H1 (cell line): Measurements from ENCODE around the gene ADAMTS8. TPM values are rescaled to one million over a fixed set of nuclear protein-coding genes. Genes with fewer than 3 reads are reported as not detected.

ENCODE experiments used
- CTCF ChIA-PET: fragments of 300-600 bp; sonication (Branson Sonifier 250); formaldehyde crosslinking; loops from one replicate; lab custom pipeline; 2021; ENCODE audit not compliant: partially characterized antibody; lab: Charles Lee
- POLR2A ChIA-PET: fragments of 300-600 bp; sonication (Branson Sonifier 250); formaldehyde crosslinking; loops from one replicate; lab custom pipeline; 2021; ENCODE audit warnings: inconsistent platforms; ENCODE audit not compliant: partially characterized antibody; lab: Charles Lee
- DNase-seq, 2 experiments: peaks; one replicate each; pipeline versions ENCODE4 v3.0.0 to v3.0.0-alpha.2; 2010 to 2022; ENCODE audit warnings: low spot score in 2 of 2, low read depth in 1 of 2, mixed read lengths in 1 of 2
- FAIRE-seq: peaks from 2 replicates; lab custom pipeline; 2011; peaks lifted over from hg19 to GRCh38; lab: Jason Lieb, UNC
- H2AFZ ChIP-seq: 2 replicates; pipeline ENCODE4 v1.8.1; 2012; ENCODE audit warnings: low read length, inconsistent platforms
- H2AK5ac ChIP-seq: 2 replicates; pipeline ENCODE4 v1.6.1; 2013; ENCODE audit warnings: low read depth, low read length
- H2BK120ac ChIP-seq: replicated peaks from 2 replicates; pipeline ENCODE3; 2013; ENCODE audit warnings: low read depth, low read length, inconsistent platforms
- H2BK12ac ChIP-seq: 2 replicates; pipeline ENCODE4 v1.6.1; 2013; ENCODE audit warnings: low read depth, low read length
- H2BK15ac ChIP-seq: 2 replicates; pipeline ENCODE4 v1.6.1; 2013; ENCODE audit warnings: low read length
- H2BK20ac ChIP-seq: 2 replicates; pipeline ENCODE4 v1.6.1; 2013; ENCODE audit warnings: low read length
- H2BK5ac ChIP-seq: 2 replicates; pipeline ENCODE4 v1.6.1; 2013; ENCODE audit warnings: low read depth, low read length
- H3K14ac ChIP-seq: 2 replicates; pipeline ENCODE4 v1.6.1; 2013; ENCODE audit warnings: inconsistent platforms; ENCODE audit not compliant: insufficient read length
- H3K18ac ChIP-seq: 2 replicates; pipeline ENCODE4 v1.6.1; 2013; ENCODE audit warnings: low read length; ENCODE audit errors: extremely low read depth
- H3K23ac ChIP-seq: 2 replicates; pipeline ENCODE4 v1.6.1; 2013; ENCODE audit warnings: inconsistent platforms; ENCODE audit not compliant: insufficient read length
- H3K23me2 ChIP-seq: 2 replicates; pipeline ENCODE4 v1.6.1; 2013; ENCODE audit warnings: low read depth, low read length
- H3K27ac ChIP-seq: 2 replicates; pipeline ENCODE4 v1.6.1; 2011; ENCODE audit warnings: low read depth, low read length, inconsistent platforms
- H3K27me3 ChIP-seq, 4 experiments: replicated peaks in 1 of 4; 1 replicate in 1 of 4; 2 replicates in 3 of 4; pipeline versions ENCODE4 v1.6.1 to v1.8.1; 2011 to 2013; ENCODE audit warnings: low read length in 3 of 4, mild to moderate bottlenecking in 3 of 4, inconsistent platforms in 2 of 4, mixed read lengths in 2 of 4, moderate library complexity in 1 of 4; ENCODE audit not compliant: control insufficient read depth in 3 of 4, insufficient read depth in 3 of 4; ENCODE audit errors: extremely low read depth in 1 of 4
- H3K36me3 ChIP-seq, 4 experiments: 2 replicates each; pipeline versions ENCODE4 v1.6.1 to v1.8.1; 2011 to 2013; ENCODE audit warnings: mild to moderate bottlenecking in 4 of 4, low read length in 3 of 4, moderate library complexity in 2 of 4, control low read depth in 1 of 4, inconsistent platforms in 1 of 4; ENCODE audit not compliant: insufficient read depth in 4 of 4, control insufficient read depth in 2 of 4
- H3K4ac ChIP-seq: replicated peaks from 2 replicates; pipeline ENCODE3; 2013; ENCODE audit warnings: low read length, low read depth, mixed read lengths, inconsistent platforms; ENCODE audit not compliant: insufficient read length
- H3K4me1 ChIP-seq, 4 experiments: replicated peaks in 1 of 4; 1 replicate in 1 of 4; 2 replicates in 3 of 4; pipeline versions ENCODE4 v1.6.1 to v1.8.1; 2011 to 2013; ENCODE audit warnings: low read length in 3 of 4, inconsistent platforms in 2 of 4, mixed read lengths in 1 of 4; ENCODE audit not compliant: insufficient read depth in 4 of 4, control insufficient read depth in 3 of 4
- H3K4me2 ChIP-seq, 2 experiments: 2 replicates each; pipeline versions ENCODE4 v1.6.1 to v1.8.1; 2011 to 2013; ENCODE audit warnings: low read depth in 2 of 2, low read length in 2 of 2, control low read depth in 1 of 2, inconsistent platforms in 1 of 2, mild to moderate bottlenecking in 1 of 2; ENCODE audit not compliant: insufficient read depth in 1 of 2
- H3K4me3 ChIP-seq, 4 experiments: fragments of 200-600, 300-600 bp in 1 of 4; sonication (generic), shearing (Covaris generic), sonication (Bioruptor Twin) in 1 of 4; 2 replicates each; pipeline versions ENCODE4 v1.5.1 to v1.8.1; 2011 to 2016; ENCODE audit warnings: low read length in 4 of 4, low read depth in 3 of 4, control low read depth in 2 of 4, inconsistent platforms in 2 of 4, mild to moderate bottlenecking in 2 of 4, mixed read lengths in 1 of 4, moderate library complexity in 1 of 4; ENCODE audit not compliant: insufficient read depth in 2 of 4; ENCODE audit errors: extremely low read depth in 1 of 4
- H3K56ac ChIP-seq: replicated peaks from 2 replicates; pipeline ENCODE3; 2013; ENCODE audit warnings: low read depth, mild to moderate bottlenecking, mixed read lengths, low read length, inconsistent platforms; ENCODE audit not compliant: insufficient read length
- H3K79me1 ChIP-seq: 2 replicates; pipeline ENCODE4 v1.6.1; 2013; ENCODE audit warnings: low read depth, low read length, control low read depth
- H3K79me2 ChIP-seq, 2 experiments: 2 replicates each; pipeline versions ENCODE4 v1.6.1 to v1.8.1; 2012 to 2013; ENCODE audit warnings: low read length in 2 of 2, mild to moderate bottlenecking in 2 of 2, inconsistent platforms in 1 of 2; ENCODE audit not compliant: insufficient read depth in 2 of 2, control insufficient read depth in 1 of 2
- H3K9ac ChIP-seq, 4 experiments: replicated peaks in 1 of 4; 1 replicate in 1 of 4; 2 replicates in 3 of 4; pipeline versions ENCODE4 v1.6.1 to v1.8.1; 2011 to 2013; ENCODE audit warnings: low read depth in 3 of 4, low read length in 3 of 4, control low read depth in 2 of 4, mild to moderate bottlenecking in 2 of 4, moderate library complexity in 2 of 4, inconsistent platforms in 1 of 4; ENCODE audit errors: extremely low read depth in 1 of 4
- H3K9me3 ChIP-seq, 2 experiments: 2 replicates each; pipeline versions ENCODE4 v1.6.1 to v1.8.1; 2012 to 2013; ENCODE audit warnings: mild to moderate bottlenecking in 2 of 2, moderate library complexity in 2 of 2, control low read depth in 1 of 2, inconsistent platforms in 1 of 2, low read depth in 1 of 2, low read length in 1 of 2, mixed read lengths in 1 of 2; ENCODE audit not compliant: insufficient read depth in 2 of 2
- H4K20me1 ChIP-seq, 2 experiments: replicated peaks in 1 of 2; 2 replicates each; pipeline versions ENCODE3 to v1.8.1; 2011 to 2013; ENCODE audit warnings: inconsistent platforms in 2 of 2, low read length in 2 of 2, mild to moderate bottlenecking in 1 of 2; ENCODE audit not compliant: insufficient read depth in 2 of 2, control insufficient read depth in 1 of 2
- H4K5ac ChIP-seq: 2 replicates; pipeline ENCODE4 v1.6.1; 2013; ENCODE audit warnings: low read length, low read depth, mixed read lengths, inconsistent platforms; ENCODE audit not compliant: insufficient read length
- H4K8ac ChIP-seq: 2 replicates; pipeline ENCODE4 v1.8.0; 2013; ENCODE audit warnings: mild to moderate bottlenecking, moderate library complexity, low read length, inconsistent platforms; ENCODE audit not compliant: insufficient read depth; ENCODE audit errors: extremely low read depth
- H4K91ac ChIP-seq: replicated peaks from 2 replicates; pipeline ENCODE3; 2013; ENCODE audit warnings: low read length, mixed read lengths, inconsistent platforms; ENCODE audit not compliant: insufficient read length
- CBX5 ChIP-seq: fragments of 300-800, 300-1000 bp; sonication (generic); IDR thresholded peaks from 2 replicates; pipeline ENCODE4 v1.7.1; 2016; ENCODE audit warnings: antibody characterized with exemption, low read length, low read depth
- EGR1 ChIP-seq: IDR thresholded peaks from 2 replicates; pipeline ENCODE4 v1.6.1; 2011; ENCODE audit warnings: low read depth, low read length, borderline replicate concordance
- MAFK ChIP-seq: IDR thresholded peaks from 2 replicates; pipeline ENCODE4 v1.6.1; 2012; ENCODE audit warnings: low read depth, mild to moderate bottlenecking, improper control_type of control experiment, low read length
- PHF8 ChIP-seq: fragments of 200-600 bp; sonication (generic); conservative IDR thresholded peaks from 2 replicates; pipeline ENCODE4 v1.7.1; 2012; ENCODE audit warnings: low read depth, mild to moderate bottlenecking, inconsistent platforms, low read length, moderate library complexity
- RAD21 ChIP-seq, 2 experiments: IDR thresholded peaks in 1 of 2; conservative IDR thresholded peaks in 1 of 2; 2 replicates each; pipeline ENCODE4 v1.6.1; 2011; ENCODE audit warnings: low read depth in 2 of 2, low read length in 2 of 2, improper control_type of control experiment in 1 of 2, inconsistent platforms in 1 of 2, mild to moderate bottlenecking in 1 of 2, moderate library complexity in 1 of 2
- RNF2 ChIP-seq: fragments of 200-900, 300-1000 bp; sonication (generic); IDR thresholded peaks from 2 replicates; pipeline ENCODE4 v1.7.1; 2016; ENCODE audit warnings: borderline replicate concordance, low read depth, mild to moderate bottlenecking, antibody characterized with exemption, low read length; ENCODE audit not compliant: poor library complexity, severe bottlenecking; ENCODE audit errors: missing control alignments
- SP2 ChIP-seq: IDR thresholded peaks from 2 replicates; pipeline ENCODE4 v1.6.1; 2012; ENCODE audit warnings: mild to moderate bottlenecking, low read length, inconsistent platforms
- SRF ChIP-seq: IDR thresholded peaks from 2 replicates; pipeline ENCODE4 v1.6.1; 2011; ENCODE audit warnings: mild to moderate bottlenecking, low read depth, low read length, moderate library complexity
- SUZ12 ChIP-seq: fragments of 200-600 bp; sonication (generic); IDR thresholded peaks from 2 replicates; pipeline ENCODE4 v1.6.1; 2012; ENCODE audit warnings: mild to moderate bottlenecking, inconsistent platforms, low read length, moderate library complexity, mixed read lengths
- WGBS, 2 experiments: shearing (Covaris generic) in 1 of 2; methylation state at CpG; one replicate each; pipeline versions ENCODE4 v1.1.6 to v1.1.7; 2013 to 2015; ENCODE audit warnings: low lambda C conversion rate in 2 of 2, mixed read lengths in 2 of 2, inconsistent platforms in 1 of 2, low coverage in 1 of 2, missing lambda C conversion rate in 1 of 2; ENCODE audit not compliant: insufficient replicate concordance in 2 of 2, insufficient coverage in 1 of 2, insufficient read length in 1 of 2; ENCODE audit errors: extremely low coverage in 1 of 2, missing lambda C conversion rate in 1 of 2; 5-methylcytosine and 5-hydroxymethylcytosine counted together
- polyA plus RNA-seq, 7 experiments: library from polyadenylated mRNA; depleted of rRNA in 3 of 7; stranded (reverse) in 5 of 7; unstranded in 2 of 7; fragments of >200 nt in 5 of 7; fragments of 200-250 nt in 2 of 7; gene quantifications; 1 replicate in 5 of 7; 2 replicates in 1 of 7; 4 replicates in 1 of 7; pipeline versions ENCODE4 v1.2.1 to v1.2.3, GENCODE V29; 2011 to 2013; ENCODE audit warnings: missing spikeins in 2 of 7, mixed read lengths in 2 of 7
- total RNA-seq: library from RNA; stranded (reverse); fragmentation: NEBNext Ultra II Directional; extraction: Animal tissue kit (Norgen Biotek cat#: 25700); gene quantifications from 2 replicates; pipeline ENCODE4 v1.2.1, GENCODE V29; 2021

Gene ADAMTS8
- total and polyA plus RNA-seq, 2 of the 8 experiments (the other 6 are each of a cell fraction or from before 2014, with no cell fraction given): 9.3 to 16.6 TPM

DNA sequence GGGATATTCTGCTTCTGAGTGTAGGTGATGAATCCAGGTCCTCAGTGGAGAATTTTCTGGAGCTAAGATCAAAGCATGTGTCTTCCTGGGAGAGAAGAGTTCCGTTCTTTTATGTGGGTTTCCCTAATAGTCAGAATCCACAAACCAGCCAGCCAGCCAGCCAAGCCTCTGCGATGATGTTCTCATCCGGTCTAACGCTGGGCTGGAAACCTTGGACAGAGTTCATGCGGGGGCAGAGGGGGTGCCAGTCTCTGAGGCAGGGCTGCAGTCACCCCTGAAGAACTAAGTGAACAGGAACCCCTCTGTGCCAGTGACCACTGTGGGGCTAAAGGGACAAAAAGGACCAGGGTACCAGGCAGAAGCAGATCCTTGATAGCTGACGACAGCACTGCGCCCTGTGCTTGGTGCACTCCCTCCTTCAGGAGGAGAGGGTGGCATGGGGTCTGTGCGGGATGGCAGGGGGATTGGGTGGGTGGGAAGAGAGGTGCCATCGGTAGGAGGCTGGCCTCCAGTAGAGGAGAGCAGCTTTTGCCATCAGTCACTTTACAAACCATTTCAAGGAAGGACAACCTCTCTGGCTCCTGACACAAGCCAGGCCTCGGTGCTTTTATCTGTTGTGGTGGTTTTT lies 47.1 kb upstream of the ADAMTS8 start:
- no peak for TF ChIP-seq SP2
- no peak for TF ChIP-seq RAD21 (IDR thresholded peaks at IDR 0.05 in 1 of 2, conservative IDR thresholded peaks at IDR 0.05 in 1 of 2; ENCODE audit: low read depth in 2 of 2, low read length in 2 of 2)
- TF ChIP-seq SRF: no peak
- TF ChIP-seq PHF8: no peak
- no peak for TF ChIP-seq EGR1
- no peak for TF ChIP-seq MAFK
- no peak for TF ChIP-seq RNF2
- TF ChIP-seq CBX5: no peak
- TF ChIP-seq SUZ12: no peak
- no peak overlapping the region for H3K4ac ChIP-seq
- no peak overlapping the region for H2BK120ac ChIP-seq
- CTCF ChIA-PET: interaction anchor here (0.7 to 2.0 kb wide), 3 partner anchors 14 to 41 kb away, joined by 3 to 8 read pairs (median 3); no protein-coding TSS in a partner anchor
- no peak overlapping the region for H3K56ac ChIP-seq
- H2BK12ac ChIP-seq: no peak overlapping the region
- POLR2A ChIA-PET: interaction anchor here (1.3 kb wide), 1 partner anchor 15 kb away, joined by 3 read pairs; no protein-coding TSS in a partner anchor
- H3K9me3 ChIP-seq: no peaks in the 10 kb centered on the region
- H3K4me1 ChIP-seq: peaks cover 0 to 2% (median 0%) of the 10 kb centered on the region in 4 experiments; a peak in 1 of 7 replicates
- no peak overlapping the region for H4K91ac ChIP-seq
- H3K14ac ChIP-seq: no peak overlapping the region
- H2BK15ac ChIP-seq: no peak overlapping the region
- H3K36me3 ChIP-seq: no peaks in the 10 kb centered on the region
- no peaks in the 10 kb centered on the region for H3K27me3 ChIP-seq
- DNase-seq (peak in 1 of 2 experiments; percentile 28), FAIRE-seq (no peak)
- peaks cover 0 to 1% of the 10 kb centered on the region in 2 experiments for H4K20me1 ChIP-seq
- no peak overlapping the region for H3K4me2 ChIP-seq
- H3K79me2 ChIP-seq: no peaks in the 10 kb centered on the region
- no peak overlapping the region for H3K27ac ChIP-seq
- H4K5ac ChIP-seq: no peak overlapping the region
- H2AK5ac ChIP-seq: no peak overlapping the region
- H3K23ac ChIP-seq: no peak overlapping the region
- no peak overlapping the region for H3K18ac ChIP-seq
- no peak overlapping the region for H3K9ac ChIP-seq
- no peak overlapping the region for H2BK20ac ChIP-seq
- H2BK5ac ChIP-seq: no peak overlapping the region
- H3K4me3 ChIP-seq: no peak overlapping the region
- 92% methylated on average over 6 of the region's 10 CpGs; no CpG with 5 or more reads in 1 of the 2 experiments for WGBS, 2 experiments
- H3K23me2 ChIP-seq: no peaks in the 10 kb centered on the region
- H2AFZ ChIP-seq: no peak overlapping the region
- H4K8ac ChIP-seq: no peak overlapping the region
- H3K79me1 ChIP-seq: no peaks in the 10 kb centered on the region
